ENCODE measurements around the gene MYOF.

MYOF gene

GRCh38 chr10:93482145-93482834 lies at the start of gene MYOF:
TSS of gene MYOF (minus strand) at chr10:93482334. CDS start at chr10:93482194, 140 bp downstream.
- peak; percentile 36 for DNase-seq (ENCODE audit: low read depth, low spot score)

GRCh38 chr10:93518531-93518930 lies 36.4 kb upstream of the MYOF start:
- no peak for DNase-seq (ENCODE audit: low read depth, low spot score)

GRCh38 chr10:93516006-93516380 lies 33.9 kb upstream of the MYOF start:
- DNase-seq (ENCODE audit: low read depth, low spot score), result no peak

GRCh38 chr10:93515071-93516005 lies 33.2 kb upstream of the MYOF start:
- DNase-seq (ENCODE audit: low read depth, low spot score), result no peak

- DNase-seq (ENCODE audit: low read depth, low spot score), result no peak
Measured at GRCh38 chr10:93514521-93514920, 32.4 kb upstream of the MYOF start.

GRCh38 chr10:93513091-93513490 lies 31.0 kb upstream of the MYOF start:
- DNase-seq (ENCODE audit: low read depth, low spot score), result no peak

- no peak for DNase-seq (ENCODE audit: low read depth, low spot score)
Measured at GRCh38 chr10:93512565-93512964, 30.4 kb upstream of the MYOF start.

- DNase-seq (ENCODE audit: low read depth, low spot score), result no peak
Measured at GRCh38 chr10:93509816-93510215, 27.7 kb upstream of the MYOF start.

GRCh38 chr10:93505075-93505474 lies 22.9 kb upstream of the MYOF start:
- DNase-seq (ENCODE audit: low read depth, low spot score), result no peak

- no peak for DNase-seq (ENCODE audit: low read depth, low spot score)
Measured at GRCh38 chr10:93503075-93503474, 20.9 kb upstream of the MYOF start.

GRCh38 chr10:93501650-93502049 lies 19.5 kb upstream of the MYOF start:
- no peak for DNase-seq (ENCODE audit: low read depth, low spot score)

- no peak for DNase-seq (ENCODE audit: low read depth, low spot score)
Measured at GRCh38 chr10:93498166-93498565, 16.0 kb upstream of the MYOF start.

GRCh38 chr10:93496322-93497041 lies 14.3 kb upstream of the MYOF start, which contains the start of gene CEP55:
TSS of gene CEP55 (plus strand) at chr10:93496612. CDS start at chr10:93500052, 3,440 bp downstream.
- DNase-seq (ENCODE audit: low read depth, low spot score), result peak; percentile 92

- no peak for DNase-seq (ENCODE audit: low read depth, low spot score)
Measured at GRCh38 chr10:93495654-93496321, 13.7 kb upstream of the MYOF start.

GRCh38 chr10:93494494-93494893 lies 12.4 kb upstream of the MYOF start:
- no peak for DNase-seq (ENCODE audit: low read depth, low spot score)

- no peak for DNase-seq (ENCODE audit: low read depth, low spot score)
Measured at GRCh38 chr10:93493162-93493561, 11.0 kb upstream of the MYOF start.

GRCh38 chr10:93491602-93492121 lies 9.5 kb upstream of the MYOF start:
- no peak for DNase-seq (ENCODE audit: low read depth, low spot score)

GRCh38 chr10:93488956-93489528 lies 6.9 kb upstream of the MYOF start:
- DNase-seq (ENCODE audit: low read depth, low spot score), result no peak

GRCh38 chr10:93485690-93486089 lies 3.6 kb upstream of the MYOF start:
- no peak for DNase-seq (ENCODE audit: low read depth, low spot score)

- no peak for DNase-seq (ENCODE audit: low read depth, low spot score)
Measured at GRCh38 chr10:93481637-93482144, 443 bp downstream of the MYOF start.

GRCh38 chr10:93478873-93479272 lies 3.3 kb downstream of the MYOF start:
- DNase-seq (ENCODE audit: low read depth, low spot score), result no peak

Measured in activated CD4-positive, CD25-positive, alpha-beta regulatory T cell treated with anti-CD3 and anti-CD28 coated beads, Interleukin-2, amount 50 U/mL, for 16 hours (primary cell).